Measurements from ENCODE around the gene PRPF40B.

Gene PRPF40B

GRCh38 chr12:49654715-49655114 is 31.4 kb downstream of the PRPF40B start:
- H3K9me3 ChIP-seq (ENCODE audit: control insufficient read depth, insufficient read depth, low read length), result no peaks in the 10 kb centered on the region
- H3K4me1 ChIP-seq (ENCODE audit: control insufficient read depth, insufficient read depth, low read length), result no peaks in the 10 kb centered on the region
- H3K9ac ChIP-seq (ENCODE audit: low read depth, low read length), result no peak overlapping the region
- H3K36me3 ChIP-seq (ENCODE audit: control insufficient read depth, insufficient read depth, low read length), result peaks cover 46% of the 10 kb centered on the region
- no peaks in the 10 kb centered on the region for H3K27me3 ChIP-seq (ENCODE audit: control insufficient read depth, insufficient read depth, low read length)
- H3K4me3 ChIP-seq (ENCODE audit: low read depth, low read length), result no peak overlapping the region

GRCh38 chr12:49655595-49656236 is 32.4 kb downstream of the PRPF40B start:
- no peaks in the 10 kb centered on the region for H3K4me1 ChIP-seq (ENCODE audit: control insufficient read depth, insufficient read depth, low read length)
- H3K4me3 ChIP-seq (ENCODE audit: low read depth, low read length), result no peak overlapping the region
- H3K9me3 ChIP-seq (ENCODE audit: control insufficient read depth, insufficient read depth, low read length), result no peaks in the 10 kb centered on the region
- no peak overlapping the region for H3K9ac ChIP-seq (ENCODE audit: low read depth, low read length)
- H3K36me3 ChIP-seq (ENCODE audit: control insufficient read depth, insufficient read depth, low read length), result peaks cover 36% of the 10 kb centered on the region
- H3K27me3 ChIP-seq (ENCODE audit: control insufficient read depth, insufficient read depth, low read length), result no peaks in the 10 kb centered on the region

DNA sequence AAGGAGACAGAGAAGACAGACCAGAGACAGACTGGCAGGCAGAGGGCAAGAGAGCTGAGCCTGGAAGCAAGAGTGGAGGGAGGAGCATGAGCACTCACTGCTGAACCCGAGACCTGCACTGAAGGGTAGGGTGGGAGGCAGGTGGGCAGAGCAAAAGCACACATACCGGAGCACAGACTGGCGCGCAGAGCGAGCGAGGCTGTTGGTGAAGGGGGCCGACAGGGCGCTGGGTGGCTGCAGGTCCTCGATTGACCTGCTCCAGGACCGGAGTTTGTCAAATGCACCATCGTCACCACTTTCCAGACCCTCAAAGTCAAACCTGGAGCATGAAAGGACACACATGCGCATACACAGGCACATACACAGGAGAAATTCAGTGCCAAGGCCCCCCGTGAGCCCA is 34.9 kb downstream of the PRPF40B start:
- peaks cover 36% of the 10 kb centered on the region for H3K36me3 ChIP-seq (ENCODE audit: control insufficient read depth, insufficient read depth, low read length)
- H3K27me3 ChIP-seq (ENCODE audit: control insufficient read depth, insufficient read depth, low read length), result no peaks in the 10 kb centered on the region
- no peaks in the 10 kb centered on the region for H3K4me1 ChIP-seq (ENCODE audit: control insufficient read depth, insufficient read depth, low read length)
- H3K9ac ChIP-seq (ENCODE audit: low read depth, low read length), result no peak overlapping the region
- H3K9me3 ChIP-seq (ENCODE audit: control insufficient read depth, insufficient read depth, low read length), result no peaks in the 10 kb centered on the region
- no peak overlapping the region for H3K4me3 ChIP-seq (ENCODE audit: low read depth, low read length)

GRCh38 chr12:49659753-49660152 is 36.4 kb downstream of the PRPF40B start:
- H3K36me3 ChIP-seq (ENCODE audit: control insufficient read depth, insufficient read depth, low read length), result peaks cover 35% of the 10 kb centered on the region
- no peaks in the 10 kb centered on the region for H3K27me3 ChIP-seq (ENCODE audit: control insufficient read depth, insufficient read depth, low read length)
- H3K4me3 ChIP-seq (ENCODE audit: low read depth, low read length), result no peak overlapping the region
- no peak overlapping the region for H3K9ac ChIP-seq (ENCODE audit: low read depth, low read length)
- no peaks in the 10 kb centered on the region for H3K9me3 ChIP-seq (ENCODE audit: control insufficient read depth, insufficient read depth, low read length)
- no peaks in the 10 kb centered on the region for H3K4me1 ChIP-seq (ENCODE audit: control insufficient read depth, insufficient read depth, low read length)

DNA sequence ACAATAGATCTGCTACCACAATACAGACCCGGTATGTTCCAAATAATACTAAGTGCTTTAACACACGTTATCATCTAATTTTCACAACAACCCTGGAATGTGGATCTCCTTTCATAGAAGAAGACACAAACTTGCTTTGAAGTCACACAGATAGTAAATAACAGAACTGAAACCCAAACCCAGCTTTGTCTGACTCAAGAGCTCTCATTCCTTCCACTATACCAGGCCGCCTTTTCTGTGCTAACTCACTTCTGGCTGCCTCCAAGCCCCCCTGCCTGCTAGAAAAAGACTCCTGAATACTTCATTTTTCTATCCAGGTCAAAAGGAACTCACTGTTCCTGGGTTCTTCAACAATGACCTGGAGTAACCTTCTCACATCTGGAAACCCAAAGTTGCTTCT is 37.8 kb downstream of the PRPF40B start:
- Histone ChIP-seq H3K36me3 (ENCODE audit: control insufficient read depth, insufficient read depth, low read length) (peaks cover 29% of the 10 kb centered on the region), H3K4me1 (ENCODE audit: control insufficient read depth, insufficient read depth, low read length) (no peaks in the 10 kb centered on the region), H3K9me3 (ENCODE audit: control insufficient read depth, insufficient read depth, low read length) (no peaks in the 10 kb centered on the region), H3K27me3 (ENCODE audit: control insufficient read depth, insufficient read depth, low read length) (no peaks in the 10 kb centered on the region), H3K4me3 (ENCODE audit: low read depth, low read length) (no peak overlapping the region), H3K9ac (ENCODE audit: low read depth, low read length) (no peak overlapping the region)

DNA sequence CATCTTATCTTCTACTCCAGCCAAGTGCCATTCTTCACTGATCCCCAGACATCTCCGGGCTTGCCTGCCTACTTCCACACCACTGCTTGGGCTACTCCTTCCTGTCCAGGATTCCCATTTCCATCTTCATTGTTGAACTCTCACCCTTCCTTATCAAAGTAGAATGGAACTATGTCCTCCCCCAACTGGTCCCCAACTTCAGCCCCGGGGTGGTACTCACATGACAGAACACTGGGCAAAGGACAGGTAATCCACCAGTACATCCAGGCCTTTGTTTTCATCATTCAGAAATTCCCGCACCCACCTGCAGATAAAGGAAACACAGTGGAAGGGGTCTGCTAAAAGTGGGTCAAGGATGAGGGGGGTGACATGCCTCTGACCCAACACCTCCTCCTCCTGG is 38.4 kb downstream of the PRPF40B start:
- Histone ChIP-seq H3K4me1 (ENCODE audit: control insufficient read depth, insufficient read depth, low read length) (no peaks in the 10 kb centered on the region), H3K9ac (ENCODE audit: low read depth, low read length) (no peak overlapping the region), H3K27me3 (ENCODE audit: control insufficient read depth, insufficient read depth, low read length) (no peaks in the 10 kb centered on the region), H3K4me3 (ENCODE audit: low read depth, low read length) (no peak overlapping the region), H3K36me3 (ENCODE audit: control insufficient read depth, insufficient read depth, low read length) (peaks cover 26% of the 10 kb centered on the region), H3K9me3 (ENCODE audit: control insufficient read depth, insufficient read depth, low read length) (no peaks in the 10 kb centered on the region)

GRCh38 chr12:49662998-49663843 is 39.9 kb downstream of the PRPF40B start:
- H3K27me3 ChIP-seq (ENCODE audit: control insufficient read depth, insufficient read depth, low read length), result no peaks in the 10 kb centered on the region
- H3K9me3 ChIP-seq (ENCODE audit: control insufficient read depth, insufficient read depth, low read length), result no peaks in the 10 kb centered on the region
- H3K36me3 ChIP-seq (ENCODE audit: control insufficient read depth, insufficient read depth, low read length), result peaks cover 12% of the 10 kb centered on the region
- H3K4me1 ChIP-seq (ENCODE audit: control insufficient read depth, insufficient read depth, low read length), result no peaks in the 10 kb centered on the region
- H3K4me3 ChIP-seq (ENCODE audit: low read depth, low read length), result no peak overlapping the region
- H3K9ac ChIP-seq (ENCODE audit: low read depth, low read length), result no peak overlapping the region

DNA sequence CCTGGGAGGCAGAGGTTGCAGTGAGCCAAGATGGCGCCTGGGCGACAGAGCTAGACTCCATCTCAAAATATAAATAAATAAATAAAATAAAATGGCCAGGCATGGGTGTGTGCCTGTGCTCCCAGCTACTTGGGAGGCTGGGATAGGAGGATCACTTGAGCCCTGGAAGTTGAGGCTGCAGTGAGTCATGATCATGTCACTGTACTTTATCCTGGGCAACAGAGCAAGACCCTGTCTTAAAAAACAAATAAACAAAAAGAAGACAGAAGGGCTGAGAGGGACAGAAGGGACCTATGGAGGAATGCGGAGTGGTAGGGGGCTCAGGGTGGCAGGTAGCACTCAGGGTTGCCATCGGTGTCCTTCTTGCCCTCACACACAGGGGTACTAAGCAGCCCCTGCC is 40.8 kb downstream of the PRPF40B start:
- Histone ChIP-seq H3K9ac (ENCODE audit: low read depth, low read length) (no peak overlapping the region), H3K27me3 (ENCODE audit: control insufficient read depth, insufficient read depth, low read length) (no peaks in the 10 kb centered on the region), H3K36me3 (ENCODE audit: control insufficient read depth, insufficient read depth, low read length) (peaks cover 7% of the 10 kb centered on the region), H3K4me3 (ENCODE audit: low read depth, low read length) (no peak overlapping the region), H3K9me3 (ENCODE audit: control insufficient read depth, insufficient read depth, low read length) (no peaks in the 10 kb centered on the region), H3K4me1 (ENCODE audit: control insufficient read depth, insufficient read depth, low read length) (no peaks in the 10 kb centered on the region)

- Histone ChIP-seq H3K27me3 (ENCODE audit: control insufficient read depth, insufficient read depth, low read length) (no peaks in the 10 kb centered on the region), H3K4me1 (ENCODE audit: control insufficient read depth, insufficient read depth, low read length) (no peaks in the 10 kb centered on the region), H3K9me3 (ENCODE audit: control insufficient read depth, insufficient read depth, low read length) (no peaks in the 10 kb centered on the region), H3K36me3 (ENCODE audit: control insufficient read depth, insufficient read depth, low read length) (peaks cover 7% of the 10 kb centered on the region), H3K4me3 (ENCODE audit: low read depth, low read length) (no peak overlapping the region), H3K9ac (ENCODE audit: low read depth, low read length) (no peak overlapping the region)
These were observed 41.4 kb downstream of the PRPF40B start for GRCh38 chr12:49664591-49665239.

DNA sequence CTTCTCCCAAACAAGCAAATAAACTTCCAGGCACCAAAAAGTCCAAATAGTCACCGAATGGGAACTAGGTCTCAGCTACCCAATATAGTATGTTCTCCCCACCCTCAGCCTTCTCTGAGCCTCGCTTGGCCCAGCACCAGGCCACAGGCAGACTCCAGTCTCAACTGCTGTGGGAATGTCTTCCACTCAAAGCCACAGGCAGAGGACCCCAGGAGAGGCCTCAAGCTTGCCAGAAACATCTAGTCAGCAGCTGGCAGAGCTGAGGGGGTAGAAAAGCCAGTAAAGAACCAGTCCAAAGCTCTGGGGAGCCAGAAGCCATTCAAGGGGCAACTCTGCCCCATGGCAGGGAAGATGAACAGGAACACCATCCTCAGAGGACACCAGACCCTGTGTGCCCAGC is 42.0 kb downstream of the PRPF40B start:
- Histone ChIP-seq H3K4me3 (ENCODE audit: low read depth, low read length) (no peak overlapping the region), H3K27me3 (ENCODE audit: control insufficient read depth, insufficient read depth, low read length) (no peaks in the 10 kb centered on the region), H3K9me3 (ENCODE audit: control insufficient read depth, insufficient read depth, low read length) (no peaks in the 10 kb centered on the region), H3K36me3 (ENCODE audit: control insufficient read depth, insufficient read depth, low read length) (peaks cover 7% of the 10 kb centered on the region), H3K4me1 (ENCODE audit: control insufficient read depth, insufficient read depth, low read length) (no peaks in the 10 kb centered on the region), H3K9ac (ENCODE audit: low read depth, low read length) (no peak overlapping the region)

- peaks cover 7% of the 10 kb centered on the region for H3K36me3 ChIP-seq (ENCODE audit: control insufficient read depth, insufficient read depth, low read length)
- no peaks in the 10 kb centered on the region for H3K4me1 ChIP-seq (ENCODE audit: control insufficient read depth, insufficient read depth, low read length)
- no peak overlapping the region for H3K4me3 ChIP-seq (ENCODE audit: low read depth, low read length)
- no peaks in the 10 kb centered on the region for H3K9me3 ChIP-seq (ENCODE audit: control insufficient read depth, insufficient read depth, low read length)
- no peaks in the 10 kb centered on the region for H3K27me3 ChIP-seq (ENCODE audit: control insufficient read depth, insufficient read depth, low read length)
- H3K9ac ChIP-seq (ENCODE audit: low read depth, low read length), result no peak overlapping the region
These were observed 42.8 kb downstream of the PRPF40B start for GRCh38 chr12:49666176-49666575.
